HCT116 (cell line): Measurements from ENCODE around the gene NGF.

Source experiments
- CTCF ChIP-seq, 3 experiments: fragments of 200-600 bp in 1 of 3; sonication (generic) in 1 of 3; IDR thresholded peaks in 2 of 3; conservative IDR thresholded peaks in 1 of 3; 2 replicates each; pipeline ENCODE4 v1.5.1; 2012 to 2017; ENCODE audit warnings: low read depth in 2 of 3, low read length in 2 of 3, antibody characterized with exemption in 1 of 3, borderline replicate concordance in 1 of 3, control low read depth in 1 of 3, mild to moderate bottlenecking in 1 of 3, mixed read lengths in 1 of 3, mixed run types in 1 of 3, moderate library complexity in 1 of 3; ENCODE audit not compliant: insufficient read depth in 1 of 3
- EGR1 ChIP-seq: IDR thresholded peaks from 2 replicates; pipeline ENCODE4 v1.6.1; 2012; ENCODE audit warnings: low read depth
- EZH2 ChIP-seq: fragments of 200-600 bp; sonication (generic); IDR thresholded peaks from 2 replicates; pipeline ENCODE4 v1.6.1; 2017; ENCODE audit warnings: antibody characterized with exemption, mixed run types
- EZH2phosphoT487 ChIP-seq: fragments of 200-600 bp; IDR thresholded peaks from 2 replicates; pipeline ENCODE4 v1.6.1; 2018; ENCODE audit warnings: antibody characterized with exemption, borderline replicate concordance
- FOSL1 ChIP-seq: IDR thresholded peaks from 2 replicates; pipeline ENCODE4 v1.6.1; 2012; ENCODE audit warnings: low read depth
- POLR2A ChIP-seq: IDR thresholded peaks from 2 replicates; pipeline ENCODE4 v1.7.0; 2011; ENCODE audit warnings: borderline replicate concordance; ENCODE audit not compliant: insufficient read depth, insufficient read length; ENCODE audit errors: extremely low read depth
- POLR2AphosphoS5 ChIP-seq: IDR thresholded peaks from 2 replicates; pipeline ENCODE4 v1.6.1; 2011; ENCODE audit warnings: mild to moderate bottlenecking, low read depth, low read length, moderate library complexity
- RAD21 ChIP-seq: IDR thresholded peaks from 2 replicates; pipeline ENCODE4 v1.6.1; 2012; ENCODE audit warnings: low read depth, mild to moderate bottlenecking
- REST ChIP-seq: IDR thresholded peaks from 2 replicates; pipeline ENCODE4 v1.6.1; 2012; ENCODE audit warnings: low read depth
- ZFX ChIP-seq: fragments of 450-650 bp; IDR thresholded peaks from 2 replicates; pipeline ENCODE4 v1.6.1; 2017
- TF ChIP-seq, protein P1 (sequence below): IDR thresholded peaks from 2 replicates; pipeline ENCODE4 v1.6.1; 2012
- TF ChIP-seq, protein P2 (sequence below): IDR thresholded peaks from 2 replicates; pipeline ENCODE4 v1.6.1; 2011; ENCODE audit warnings: mild to moderate bottlenecking, low read length, moderate library complexity; ENCODE audit not compliant: insufficient replicate concordance; ENCODE audit errors: extremely low read depth

- no peak for TF ChIP-seq POLR2AphosphoS5
- no peak for TF ChIP-seq EZH2phosphoT487
- no peak for TF ChIP-seq CTCF (IDR thresholded peaks at IDR 0.05 in 2 of 3, conservative IDR thresholded peaks at IDR 0.05 in 1 of 3; ENCODE audit: borderline replicate concordance in 1 of 3, insufficient read depth in 1 of 3, low read depth in 2 of 3, low read length in 2 of 3)
- no peak for TF ChIP-seq POLR2A
- TF ChIP-seq, protein P1, sequence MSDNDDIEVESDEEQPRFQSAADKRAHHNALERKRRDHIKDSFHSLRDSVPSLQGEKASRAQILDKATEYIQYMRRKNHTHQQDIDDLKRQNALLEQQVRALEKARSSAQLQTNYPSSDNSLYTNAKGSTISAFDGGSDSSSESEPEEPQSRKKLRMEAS: no peak
- no peak for TF ChIP-seq EGR1
- no peak for TF ChIP-seq REST
- TF ChIP-seq, protein P2, sequence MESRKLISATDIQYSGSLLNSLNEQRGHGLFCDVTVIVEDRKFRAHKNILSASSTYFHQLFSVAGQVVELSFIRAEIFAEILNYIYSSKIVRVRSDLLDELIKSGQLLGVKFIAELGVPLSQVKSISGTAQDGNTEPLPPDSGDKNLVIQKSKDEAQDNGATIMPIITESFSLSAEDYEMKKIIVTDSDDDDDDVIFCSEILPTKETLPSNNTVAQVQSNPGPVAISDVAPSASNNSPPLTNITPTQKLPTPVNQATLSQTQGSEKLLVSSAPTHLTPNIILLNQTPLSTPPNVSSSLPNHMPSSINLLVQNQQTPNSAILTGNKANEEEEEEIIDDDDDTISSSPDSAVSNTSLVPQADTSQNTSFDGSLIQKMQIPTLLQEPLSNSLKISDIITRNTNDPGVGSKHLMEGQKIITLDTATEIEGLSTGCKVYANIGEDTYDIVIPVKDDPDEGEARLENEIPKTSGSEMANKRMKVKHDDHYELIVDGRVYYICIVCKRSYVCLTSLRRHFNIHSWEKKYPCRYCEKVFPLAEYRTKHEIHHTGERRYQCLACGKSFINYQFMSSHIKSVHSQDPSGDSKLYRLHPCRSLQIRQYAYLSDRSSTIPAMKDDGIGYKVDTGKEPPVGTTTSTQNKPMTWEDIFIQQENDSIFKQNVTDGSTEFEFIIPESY: no peak
- TF ChIP-seq RAD21: no peak
- TF ChIP-seq FOSL1: no peak
- TF ChIP-seq EZH2: no peak
- no peak for TF ChIP-seq ZFX
Observed at GRCh38 chr1:115281143-115281542, 56.9 kb downstream of the NGF start.
